GM12878 (cell line): ENCODE measurements around the gene OGDHL. TPM values are rescaled to one million over a fixed set of nuclear protein-coding genes. Genes with fewer than 3 reads are reported as not detected.

Experiments used
- ATAC-seq: fragments of 200-7000 bp; cut with Tn5 transposase; 3 replicates; pipeline ENCODE4 v1.9.1; 2020; ENCODE audit warnings: mild to moderate bottlenecking, moderate library complexity
- BruUV-seq: library from RNA; stranded (reverse); fragments of 400-500 nt; replicated peaks from 2 replicates; lab custom pipeline; 2021; lab: Mats Ljungman, UMichigan
- CTCF ChIA-PET: fragments of 300-600 bp; sonication (Branson Sonifier 250); formaldehyde crosslinking; extraction: SDS; loops from one replicate; lab custom pipeline; 2021; ENCODE audit warnings: inconsistent platforms; lab: Yijun Ruan, JAX
- POLR2A ChIA-PET: fragments of 350-600 bp; formaldehyde crosslinking; extraction: SDS; loops from one replicate; lab custom pipeline; 2021; ENCODE audit warnings: inconsistent platforms; lab: Charles Lee
- RAD21 ChIA-PET: fragments of 300-600 bp; sonication (Branson Sonifier 250); formaldehyde crosslinking; loops from one replicate; lab custom pipeline; 2023; ENCODE audit warnings: antibody characterized with exemption; ENCODE audit not compliant: unreplicated experiment; lab: Charles Lee
- SMC1A ChIA-PET: fragments of 300-600 bp; sonication (Branson Sonifier 250); formaldehyde crosslinking; loops from one replicate; lab custom pipeline; 2023; ENCODE audit not compliant: unreplicated experiment, uncharacterized antibody; lab: Charles Lee
- DNase-seq: peaks from one replicate; pipeline ENCODE4 v3.0.0-alpha.2; 2011; ENCODE audit warnings: low read depth, low spot score
- FAIRE-seq: peaks from 3 replicates; lab custom pipeline; 2011; peaks lifted over from hg19 to GRCh38; lab: Jason Lieb, UNC
- H2AFZ ChIP-seq: 2 replicates; pipeline ENCODE4 v1.6.0; 2011; ENCODE audit warnings: low read depth, low read length, control low read depth; ENCODE audit not compliant: control insufficient read depth
- H3K27ac ChIP-seq: 2 replicates; pipeline ENCODE4 v1.5.1; 2011; ENCODE audit warnings: control low read depth; ENCODE audit not compliant: control insufficient read depth, insufficient read depth
- H3K27me3 ChIP-seq, 2 experiments: replicated peaks in 1 of 2; 2 replicates each; pipeline versions ENCODE4 v1.6.0 to v1.6.1; 2011; ENCODE audit warnings: low read length in 1 of 2; ENCODE audit not compliant: control insufficient read depth in 2 of 2, insufficient read depth in 2 of 2
- H3K36me3 ChIP-seq, 2 experiments: 2 replicates each; pipeline ENCODE4 v1.5.1; 2011; ENCODE audit warnings: low read length in 1 of 2; ENCODE audit not compliant: control insufficient read depth in 2 of 2, insufficient read depth in 2 of 2
- H3K4me1 ChIP-seq: 2 replicates; pipeline ENCODE4 v1.6.1; 2011; ENCODE audit warnings: mild to moderate bottlenecking, low read length, moderate library complexity, mixed read lengths; ENCODE audit not compliant: control insufficient read depth, insufficient read depth
- H3K4me2 ChIP-seq: 2 replicates; pipeline ENCODE4 v1.6.0; 2011; ENCODE audit warnings: control low read depth; ENCODE audit not compliant: control insufficient read depth, insufficient read depth
- H3K4me3 ChIP-seq: fragments of 200-600 bp; sonication (generic); 2 replicates; pipeline ENCODE4 v1.5.1; 2016
- H3K79me2 ChIP-seq: 2 replicates; pipeline ENCODE4 v1.6.0; 2011; ENCODE audit warnings: low read length; ENCODE audit not compliant: control insufficient read depth, insufficient read depth
- H3K9ac ChIP-seq: 2 replicates; pipeline ENCODE4 v1.8.0; 2011; ENCODE audit warnings: low read length, control low read depth, mixed read lengths; ENCODE audit not compliant: control insufficient read depth, insufficient read depth
- H3K9me3 ChIP-seq: replicated peaks from 3 replicates; pipeline ENCODE4 v1.5.1; 2011; ENCODE audit warnings: mild to moderate bottlenecking, low read length; ENCODE audit not compliant: control insufficient read depth, insufficient read depth
- H4K20me1 ChIP-seq: 2 replicates; pipeline ENCODE4 v1.6.0; 2011; ENCODE audit not compliant: control insufficient read depth, insufficient read depth
- BACH1 ChIP-seq: fragments of 450-650 bp; IDR thresholded peaks from 2 replicates; pipeline ENCODE4 v1.6.1; 2017; ENCODE audit warnings: mild to moderate bottlenecking, borderline replicate concordance
- JUNB ChIP-seq: IDR thresholded peaks from 2 replicates; pipeline ENCODE4 v1.6.1; 2016; ENCODE audit warnings: antibody characterized with exemption, mild to moderate bottlenecking
- POU2F2 ChIP-seq: IDR thresholded peaks from 3 replicates; pipeline ENCODE4 v1.6.1; 2011; ENCODE audit warnings: low read depth, mild to moderate bottlenecking, low read length, borderline replicate concordance
- SMC3 ChIP-seq: IDR thresholded peaks from 2 replicates; pipeline ENCODE4 v1.6.1; 2011; ENCODE audit warnings: low read length, improper control_type of control experiment, borderline replicate concordance
- SREBF1 ChIP-seq: IDR thresholded peaks from 2 replicates; pipeline ENCODE4 v1.6.1; 2012; ENCODE audit warnings: mild to moderate bottlenecking, low read length
- ZBTB4 ChIP-seq: fragments of 450-650 bp; formaldehyde crosslinking; IDR thresholded peaks from 2 replicates; pipeline ENCODE4 v1.4.0; 2022; ENCODE audit warnings: mild to moderate bottlenecking, moderate library complexity
- whole genome bisulfite sequencing: methylation state at CpG from one replicate; pipeline ENCODE4 v1.1.6; 2016; ENCODE audit warnings: low lambda C conversion rate; ENCODE audit not compliant: insufficient replicate concordance, insufficient coverage; ENCODE audit errors: missing lambda C conversion rate; 5-methylcytosine and 5-hydroxymethylcytosine counted together
- in situ Hi-C: fragments of 300-500 bp; cut with MboI; formaldehyde crosslinking; loops from 9 replicates; pipeline ENCODE4 v1.14.3; 2018; ENCODE audit warnings: mixed read lengths
- intact Hi-C: fragments of 100-400 bp; cut with micrococcal nuclease; formaldehyde crosslinking; loops from one replicate; pipeline ENCODE4 v1.14.2; 2022; ENCODE audit not compliant: unreplicated experiment
- polyA plus RNA-seq, 11 experiments: library from polyadenylated mRNA; depleted of rRNA in 4 of 11; unstranded in 6 of 11; stranded (reverse) in 5 of 11; fragments of >200 nt; fragmentation: Nextera tagmentation in 4 of 11; fragmentation: Illumina TruSeq in 1 of 11; extraction: Ambion mirVana in 4 of 11; extraction: Trizol in 1 of 11; gene quantifications; 1 replicate in 1 of 11; 2 replicates in 10 of 11; pipeline versions ENCODE4 v1.2.1 to v1.2.3, GENCODE V29; 2011 to 2016; ENCODE audit warnings: inconsistent platforms in 2 of 11, missing spikeins in 2 of 11, low read depth in 1 of 11
- total RNA-seq, 4 experiments: library from RNA; depleted of rRNA in 3 of 4; stranded (reverse); fragments of >200 nt in 3 of 4; fragmentation: Illumina TruSeq in 1 of 4; extraction: Trizol in 1 of 4; gene quantifications; 2 replicates each; pipeline versions ENCODE4 v1.2.1 to v1.2.3, GENCODE V29; 2013 to 2021

Gene OGDHL
- total and polyA plus RNA-seq, 10 of the 15 experiments (the other 5 are each of a cell fraction or from before 2014, with no cell fraction given) = 0.02 to 13.3 (median 0.34) TPM

DNA sequence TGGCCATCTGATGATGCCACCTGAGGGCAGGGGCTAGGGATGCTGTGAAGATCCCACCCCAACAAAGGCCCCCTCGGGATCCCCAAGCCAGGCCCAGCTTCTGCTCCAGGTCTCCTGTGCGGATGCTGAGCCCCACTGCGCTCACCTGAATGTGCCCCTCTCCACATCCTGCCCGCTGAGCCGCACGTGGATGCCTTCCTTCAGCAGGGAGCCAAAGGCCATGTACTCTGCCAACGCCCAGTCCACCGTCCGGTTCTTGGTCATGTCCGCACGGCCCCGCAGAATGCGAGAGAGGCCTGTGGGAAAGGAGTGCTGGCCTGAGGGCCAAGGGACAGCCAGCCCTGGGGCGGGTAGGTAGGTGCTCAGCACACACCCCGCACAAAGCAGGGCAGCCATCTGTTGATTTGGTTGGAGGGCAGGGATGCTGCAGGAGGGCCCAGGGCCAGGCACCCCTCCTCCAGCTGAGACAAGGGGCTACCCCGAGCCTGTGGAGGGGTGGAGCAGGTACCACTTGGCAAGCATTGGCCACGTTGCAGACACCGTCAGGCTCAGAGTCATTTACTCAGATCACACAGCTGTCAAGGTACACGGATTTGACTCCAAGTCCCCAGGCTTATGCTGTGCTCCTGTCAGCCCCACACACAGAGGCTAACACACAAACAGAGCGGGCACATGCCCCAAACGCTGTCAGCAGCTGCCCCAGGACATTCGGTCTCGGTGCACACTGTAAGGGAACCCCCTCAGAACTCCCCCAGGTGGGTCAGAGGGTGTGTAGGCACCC lies 19.2 kb downstream of the OGDHL start:
- Histone ChIP-seq H3K4me1 (no peaks in the 10 kb centered on the region), H3K79me2 (no peaks in the 10 kb centered on the region), H3K27ac (no peak overlapping the region), H3K36me3 (no peaks in the 10 kb centered on the region), H4K20me1 (no peaks in the 10 kb centered on the region), H3K27me3 (no peaks in the 10 kb centered on the region), H3K4me3 (no peak overlapping the region), H3K9ac (no peak overlapping the region), H3K4me2 (no peak overlapping the region), H3K9me3 (no peaks in the 10 kb centered on the region), H2AFZ (no peak overlapping the region)
- ChIA-PET POLR2A (no interaction called here), RAD21 (no interaction called here), CTCF (no interaction called here), SMC1A (no interaction called here)
- FAIRE-seq (no peak), ATAC-seq (no peak), DNase-seq (no peak)
- intact Hi-C loops = no loop called here
- 65% methylated on average over 23 of the region's 23 CpGs for WGBS
- BruUV-seq = no TSS peak
- in situ Hi-C loops = no loop called here
- TF ChIP-seq SMC3 = no peak
- TF ChIP-seq SREBF1 = no peak
- no peak for TF ChIP-seq POU2F2
- TF ChIP-seq BACH1 = no peak
- no peak for TF ChIP-seq JUNB
- no peak for TF ChIP-seq ZBTB4 (CRISPR knock-in tag)
